HL-60 (cell line): ENCODE results near the gene NACC2.

ENCODE experiments used
- DNase-seq, 2 experiments: peaks; one replicate each; pipeline ENCODE4 v3.0.0-alpha.2; 2010 to 2020; ENCODE audit warnings: low read depth in 1 of 2, low spot score in 1 of 2
- H3K27ac ChIP-seq: fragments of 250-450 bp; sonication (Bioruptor Pico); replicated peaks from 2 replicates; pipeline ENCODE4 v1.5.1; 2020; ENCODE audit warnings: mild to moderate bottlenecking, moderate library complexity
- H3K27me3 ChIP-seq: fragments of 250-450 bp; sonication (Bioruptor Pico); 2 replicates; pipeline ENCODE4 v1.5.1; 2021; ENCODE audit warnings: mild to moderate bottlenecking, moderate library complexity; ENCODE audit not compliant: insufficient read depth, poor library complexity, severe bottlenecking
- H3K4me3 ChIP-seq: replicated peaks from 2 replicates; pipeline ENCODE4 v1.5.1; 2011; ENCODE audit warnings: mild to moderate bottlenecking, control low read depth, low read length; ENCODE audit not compliant: insufficient read depth
- GABPA ChIP-seq: IDR thresholded peaks from 2 replicates; pipeline ENCODE4 v1.6.1; 2012; ENCODE audit warnings: low read depth
- POLR2AphosphoS5 ChIP-seq: IDR thresholded peaks from 2 replicates; pipeline ENCODE4 v1.6.1; 2012; ENCODE audit warnings: low read depth
- REST ChIP-seq: IDR thresholded peaks from 2 replicates; pipeline ENCODE4 v1.6.1; 2012; ENCODE audit warnings: low read depth; ENCODE audit not compliant: insufficient replicate concordance
- SPI1 ChIP-seq: IDR thresholded peaks from 2 replicates; pipeline ENCODE4 v1.6.1; 2012; ENCODE audit warnings: low read depth, mild to moderate bottlenecking, borderline replicate concordance
- TF ChIP-seq, protein P1 (sequence below): IDR thresholded peaks from one replicate; pipeline ENCODE4 v1.5.1; 2011; ENCODE audit warnings: low read length, control low read depth, inconsistent platforms; ENCODE audit not compliant: insufficient read depth

NACC2 gene

GRCh38 chr9:136131629-136132511 is 36.8 kb upstream of the NACC2 start:
- DNase-seq = no peak
- no peak for TF ChIP-seq SPI1
- TF ChIP-seq REST = no peak
- no peak for TF ChIP-seq GABPA
- TF ChIP-seq POLR2AphosphoS5 = no peak
- TF ChIP-seq, protein P1, sequence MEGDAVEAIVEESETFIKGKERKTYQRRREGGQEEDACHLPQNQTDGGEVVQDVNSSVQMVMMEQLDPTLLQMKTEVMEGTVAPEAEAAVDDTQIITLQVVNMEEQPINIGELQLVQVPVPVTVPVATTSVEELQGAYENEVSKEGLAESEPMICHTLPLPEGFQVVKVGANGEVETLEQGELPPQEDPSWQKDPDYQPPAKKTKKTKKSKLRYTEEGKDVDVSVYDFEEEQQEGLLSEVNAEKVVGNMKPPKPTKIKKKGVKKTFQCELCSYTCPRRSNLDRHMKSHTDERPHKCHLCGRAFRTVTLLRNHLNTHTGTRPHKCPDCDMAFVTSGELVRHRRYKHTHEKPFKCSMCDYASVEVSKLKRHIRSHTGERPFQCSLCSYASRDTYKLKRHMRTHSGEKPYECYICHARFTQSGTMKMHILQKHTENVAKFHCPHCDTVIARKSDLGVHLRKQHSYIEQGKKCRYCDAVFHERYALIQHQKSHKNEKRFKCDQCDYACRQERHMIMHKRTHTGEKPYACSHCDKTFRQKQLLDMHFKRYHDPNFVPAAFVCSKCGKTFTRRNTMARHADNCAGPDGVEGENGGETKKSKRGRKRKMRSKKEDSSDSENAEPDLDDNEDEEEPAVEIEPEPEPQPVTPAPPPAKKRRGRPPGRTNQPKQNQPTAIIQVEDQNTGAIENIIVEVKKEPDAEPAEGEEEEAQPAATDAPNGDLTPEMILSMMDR = no peak
- H3K27me3 ChIP-seq = peaks cover 52% of the 10 kb centered on the region
- no peak overlapping the region for H3K27ac ChIP-seq
- no peak overlapping the region for H3K4me3 ChIP-seq

GRCh38 chr9:136129176-136129575 is 34.1 kb upstream of the NACC2 start:
- H3K27ac ChIP-seq = no peak overlapping the region
- TF ChIP-seq POLR2AphosphoS5 = no peak
- DNase-seq = no peak
- H3K4me3 ChIP-seq = no peak overlapping the region
- peaks cover 50% of the 10 kb centered on the region for H3K27me3 ChIP-seq

GRCh38 chr9:136128436-136128835 is 33.3 kb upstream of the NACC2 start:
- H3K27me3 ChIP-seq = peaks cover 43% of the 10 kb centered on the region
- DNase-seq = no peak
- no peak overlapping the region for H3K27ac ChIP-seq
- no peak for TF ChIP-seq REST
- no peak for TF ChIP-seq GABPA
- TF ChIP-seq SPI1 = no peak
- no peak for TF ChIP-seq POLR2AphosphoS5
- TF ChIP-seq, protein P1 = no peak
- no peak overlapping the region for H3K4me3 ChIP-seq

DNA sequence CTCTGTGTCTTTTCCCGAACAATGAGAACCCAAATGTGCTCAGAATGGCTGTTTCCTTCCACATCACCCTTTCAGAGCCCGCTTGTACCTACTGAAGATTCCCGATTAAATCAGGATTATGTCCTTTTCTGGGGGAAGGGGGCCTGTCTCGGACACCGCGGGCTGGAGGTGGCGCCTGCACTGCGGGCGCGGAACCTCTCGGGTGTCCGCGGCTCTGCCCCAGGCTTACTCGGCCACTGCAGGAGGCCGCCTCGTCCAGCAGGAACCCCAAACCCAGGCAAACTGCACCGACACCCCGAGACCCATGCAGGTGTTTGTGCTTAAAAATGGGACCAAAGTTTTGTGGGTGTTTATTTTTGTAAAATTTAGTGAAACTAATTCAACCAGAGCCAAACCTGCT is 32.2 kb upstream of the NACC2 start:
- TF ChIP-seq REST (no peak), POLR2AphosphoS5 (no peak), SPI1 (no peak), GABPA (no peak)
- TF ChIP-seq, protein P1 = no peak
- Histone ChIP-seq H3K27ac (no peak overlapping the region), H3K27me3 (peaks cover 37% of the 10 kb centered on the region), H3K4me3 (no peak overlapping the region)
- DNase-seq = no peak
